Fibroblast of villous mesenchyme (primary cell): ENCODE data around the gene TTPAL. TPM values are rescaled to one million over a fixed set of nuclear protein-coding genes. Genes with fewer than 3 reads are reported as not detected.

Source experiments
- DNase-seq: peaks from one replicate; pipeline ENCODE4 v3.0.0-alpha.2; 2010; ENCODE audit warnings: low read depth
- H3K4me3 ChIP-seq: 2 replicates; pipeline ENCODE4 v1.5.1; 2011; ENCODE audit warnings: low read depth, mild to moderate bottlenecking, low read length
- small RNA-seq: library from RNA; depleted of rRNA; stranded (forward); fragments of <200 nt; gene quantifications from one replicate; pipeline ENCODE3, GENCODE V24; 2012
- total RNA-seq: library from RNA; depleted of rRNA; stranded (reverse); fragments of >200 nt; gene quantifications from 2 replicates; pipeline ENCODE4 v1.2.3, GENCODE V29; 2012
- TF ChIP-seq, protein P1 (sequence below): IDR thresholded peaks from 2 replicates; pipeline ENCODE4 v1.5.1; 2012; ENCODE audit warnings: low read depth, mild to moderate bottlenecking, low read length; ENCODE audit not compliant: insufficient read depth

TTPAL gene
- total RNA-seq, 1 donor = 22.9 TPM

DNA sequence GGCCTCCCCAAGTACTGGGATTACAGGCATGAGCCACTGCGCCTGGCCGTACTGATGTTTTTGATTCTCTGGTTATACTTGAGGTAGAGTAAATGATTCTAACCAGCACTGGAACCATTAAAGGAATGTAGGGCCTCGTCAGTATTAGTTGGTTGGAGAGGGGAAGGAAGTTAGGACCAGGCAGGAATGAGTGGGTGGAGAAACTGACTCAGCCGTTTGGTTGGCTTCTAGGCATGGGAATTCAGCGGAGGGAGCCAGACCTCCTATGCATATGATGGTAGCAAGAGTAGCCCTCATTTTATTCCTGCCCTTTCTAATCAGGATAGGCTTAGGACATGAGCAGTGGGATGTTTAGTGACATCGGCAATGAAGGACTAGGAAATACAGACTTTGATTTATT is 65.2 kb downstream of the TTPAL start:
- TF ChIP-seq, protein P1, sequence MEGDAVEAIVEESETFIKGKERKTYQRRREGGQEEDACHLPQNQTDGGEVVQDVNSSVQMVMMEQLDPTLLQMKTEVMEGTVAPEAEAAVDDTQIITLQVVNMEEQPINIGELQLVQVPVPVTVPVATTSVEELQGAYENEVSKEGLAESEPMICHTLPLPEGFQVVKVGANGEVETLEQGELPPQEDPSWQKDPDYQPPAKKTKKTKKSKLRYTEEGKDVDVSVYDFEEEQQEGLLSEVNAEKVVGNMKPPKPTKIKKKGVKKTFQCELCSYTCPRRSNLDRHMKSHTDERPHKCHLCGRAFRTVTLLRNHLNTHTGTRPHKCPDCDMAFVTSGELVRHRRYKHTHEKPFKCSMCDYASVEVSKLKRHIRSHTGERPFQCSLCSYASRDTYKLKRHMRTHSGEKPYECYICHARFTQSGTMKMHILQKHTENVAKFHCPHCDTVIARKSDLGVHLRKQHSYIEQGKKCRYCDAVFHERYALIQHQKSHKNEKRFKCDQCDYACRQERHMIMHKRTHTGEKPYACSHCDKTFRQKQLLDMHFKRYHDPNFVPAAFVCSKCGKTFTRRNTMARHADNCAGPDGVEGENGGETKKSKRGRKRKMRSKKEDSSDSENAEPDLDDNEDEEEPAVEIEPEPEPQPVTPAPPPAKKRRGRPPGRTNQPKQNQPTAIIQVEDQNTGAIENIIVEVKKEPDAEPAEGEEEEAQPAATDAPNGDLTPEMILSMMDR = no peak
- no peak overlapping the region for H3K4me3 ChIP-seq
- DNase-seq = peak; percentile 43

DNA sequence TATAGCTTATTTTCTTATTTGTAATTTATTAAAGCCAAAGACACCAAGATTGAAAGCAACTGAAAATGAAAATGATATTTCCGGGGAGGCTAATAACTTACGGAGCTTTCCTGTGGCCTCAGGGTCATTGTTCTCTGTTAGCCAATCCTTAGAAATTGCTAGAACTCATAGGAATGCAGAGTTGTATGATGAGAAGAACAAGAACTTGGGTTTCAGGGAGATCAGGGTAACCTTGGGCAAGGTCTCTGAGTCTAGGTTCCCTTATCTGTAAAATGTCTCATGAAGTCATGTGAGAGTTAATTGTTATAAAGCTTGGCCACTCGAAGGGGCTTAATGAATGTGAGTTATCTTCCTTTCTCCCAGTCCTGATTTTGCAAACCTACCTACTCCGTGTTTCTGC is 66.3 kb downstream of the TTPAL start:
- TF ChIP-seq, protein P1 = no peak
- DNase-seq = peak; percentile 38

DNA sequence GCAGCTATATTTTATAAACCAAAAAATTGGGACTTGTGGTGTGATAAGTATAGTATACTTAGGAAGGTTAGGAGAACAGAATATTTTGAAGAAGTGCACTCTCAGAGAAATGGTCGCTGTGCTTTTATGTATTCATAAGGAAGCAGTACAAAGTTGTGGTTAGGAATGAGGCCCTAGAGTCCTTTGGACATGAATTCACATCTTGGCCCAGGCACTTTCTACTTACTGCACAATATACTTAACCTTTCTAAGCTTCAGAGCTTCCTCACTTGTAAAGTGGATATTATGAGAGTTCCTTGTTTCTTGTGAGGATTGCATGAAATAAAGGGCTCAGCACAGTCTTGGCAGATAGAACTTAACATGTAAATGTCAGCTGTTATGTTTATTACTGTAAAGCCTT is 67.2 kb downstream of the TTPAL start:
- H3K4me3 ChIP-seq = no peak overlapping the region
- TF ChIP-seq, protein P1 = no peak
- no peak for DNase-seq

More for the DNA sequence above, 66.3 kb downstream of the TTPAL start:
- no peak overlapping the region for H3K4me3 ChIP-seq

DNA sequence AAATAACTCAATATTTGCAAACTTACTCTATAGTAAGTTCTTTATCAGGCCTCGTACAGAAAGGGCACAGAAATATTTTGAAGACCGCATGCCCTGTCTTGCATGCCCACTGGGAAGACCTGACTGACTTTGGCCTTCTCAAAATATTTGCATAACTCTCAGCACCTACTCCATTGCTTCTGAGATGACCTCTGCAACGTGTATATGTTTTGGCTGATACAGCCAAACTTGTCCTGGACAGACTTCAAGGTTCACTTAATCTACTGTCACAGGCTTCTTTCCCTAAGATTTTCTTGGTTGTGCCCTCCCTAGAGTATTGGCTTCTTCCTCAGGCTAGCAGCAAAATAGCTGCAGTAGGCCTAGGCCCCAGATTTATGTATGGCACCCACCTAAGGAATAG is 67.7 kb downstream of the TTPAL start:
- TF ChIP-seq, protein P1 = no peak
- DNase-seq = no peak

More for the DNA sequence above, 67.7 kb downstream of the TTPAL start:
- H3K4me3 ChIP-seq = no peak overlapping the region

Small RNA genes within 50 kb of the gene (small RNA-seq; reads per million reads assigned to genes)
- not detected for gene RPL37AP1

Other genes starting within 250 kb of the TTPAL start
- not detected in 2 replicates for gene GDAP1L1, start 228.6 kb upstream of the TTPAL start, total RNA-seq
- gene FITM2, start 164.7 kb upstream of the TTPAL start, total RNA-seq = 8.7 and 10.8 TPM in 2 replicates
- not detected in 2 replicates for gene R3HDML, start 138.8 kb upstream of the TTPAL start, total RNA-seq
- not detected in 2 replicates for gene HNF4A, start 120.2 kb upstream of the TTPAL start, total RNA-seq
- gene SERINC3, start 46.2 kb downstream of the TTPAL start, total RNA-seq = 90.5 and 136 TPM in 2 replicates
- gene PKIG, start 106.7 kb downstream of the TTPAL start, total RNA-seq = 160 and 220 TPM in 2 replicates
- 6.4 and 10.4 TPM in 2 replicates for gene ADA, start 175.8 kb downstream of the TTPAL start, total RNA-seq
- 0.32 and 1.7 TPM in 2 replicates for gene CCN5, start 239.5 kb downstream of the TTPAL start, total RNA-seq